Measurements from ENCODE around the gene NECTIN2.

GRCh38 chr19:44892932-44893331 lies 46.8 kb downstream of the NECTIN2 start:
- TF ChIP-seq FOXM1 (IDR thresholded peaks at IDR 0.05; ENCODE audit: borderline replicate concordance) (no peak), L3MBTL2 (conservative IDR thresholded peaks at IDR 0.05) (no peak), SUZ12 (IDR thresholded peaks at IDR 0.05) (no peak), BHLHE40 (IDR thresholded peaks at IDR 0.05; ENCODE audit: borderline replicate concordance) (no peak), ZNF384 (IDR thresholded peaks at IDR 0.05) (no peak), CTBP1 (IDR thresholded peaks at IDR 0.05; ENCODE audit: borderline replicate concordance) (no peak)
